ENCODE results near the gene TMEM131. TPM values are rescaled to one million over a fixed set of nuclear protein-coding genes. Genes with fewer than 3 reads are reported as not detected.

The TMEM131 gene
- total and polyA plus RNA-seq, 7 donors = 4.8 to 37.5 (median 24.3) TPM

GRCh38 chr2:97969081-97970067 is 26.4 kb downstream of the TMEM131 start:
- no peak overlapping the region for H3K4me3 ChIP-seq
- DNase-seq = no peak
- no peaks in the 10 kb centered on the region for H3K27me3 ChIP-seq
- no peak overlapping the region for H3K27ac ChIP-seq
- H3K9me3 ChIP-seq = no peaks in the 10 kb centered on the region
- intact Hi-C loops (cut with DNase I) = no loop called here
- H3K36me3 ChIP-seq = no peaks in the 10 kb centered on the region
- TF ChIP-seq POLR2A (IDR thresholded peaks at IDR 0.05) (no peak), EP300 (IDR thresholded peaks at IDR 0.05) (no peak), CTCF (IDR thresholded peaks at IDR 0.05) (no peak), POLR2AphosphoS5 (IDR thresholded peaks at IDR 0.05) (no peak)
- peaks cover 0 to 49% (median 21%) of the 10 kb centered on the region in 4 donors for H3K4me1 ChIP-seq
- 43 to 65% methylated on average over 4 of the region's 4 CpGs for WGBS, 2 donors

- 71 to 90% methylated on average over 7 of the region's 7 CpGs for WGBS, 2 donors
- no peaks in the 10 kb centered on the region for H3K9me3 ChIP-seq
- H3K27ac ChIP-seq = no peak overlapping the region
- no peak for DNase-seq
- no peaks in the 10 kb centered on the region for H3K36me3 ChIP-seq
- H3K4me3 ChIP-seq = no peak overlapping the region
- intact Hi-C loops (cut with DNase I) = no loop called here
- peaks cover 0 to 62% (median 29%) of the 10 kb centered on the region in 4 donors for H3K4me1 ChIP-seq
- TF ChIP-seq POLR2A (IDR thresholded peaks at IDR 0.05) (no peak), CTCF (IDR thresholded peaks at IDR 0.05) (no peak), POLR2AphosphoS5 (IDR thresholded peaks at IDR 0.05) (no peak), EP300 (IDR thresholded peaks at IDR 0.05) (no peak)
- no peaks in the 10 kb centered on the region for H3K27me3 ChIP-seq
These were observed 27.7 kb downstream of the TMEM131 start for GRCh38 chr2:97967931-97968627.

GRCh38 chr2:97967216-97967592 is 28.5 kb downstream of the TMEM131 start:
- H3K27ac ChIP-seq = no peak overlapping the region
- TF ChIP-seq POLR2A (IDR thresholded peaks at IDR 0.05) (no peak), EP300 (IDR thresholded peaks at IDR 0.05) (no peak), CTCF (IDR thresholded peaks at IDR 0.05) (no peak), POLR2AphosphoS5 (IDR thresholded peaks at IDR 0.05) (no peak)
- H3K36me3 ChIP-seq = no peaks in the 10 kb centered on the region
- DNase-seq = no peak
- H3K9me3 ChIP-seq = no peaks in the 10 kb centered on the region
- H3K27me3 ChIP-seq = no peaks in the 10 kb centered on the region
- intact Hi-C loops (cut with DNase I) = no loop called here
- no peak overlapping the region for H3K4me3 ChIP-seq
- H3K4me1 ChIP-seq = peaks cover 0 to 71% (median 31%) of the 10 kb centered on the region in 4 donors

- Histone ChIP-seq H3K27me3 (no peaks in the 10 kb centered on the region), H3K27ac (no peak overlapping the region), H3K4me3 (no peak overlapping the region), H3K36me3 (no peaks in the 10 kb centered on the region), H3K9me3 (no peaks in the 10 kb centered on the region), H3K4me1 (peaks cover 0 to 73% (median 31%) of the 10 kb centered on the region in 4 donors)
- TF ChIP-seq EP300 (IDR thresholded peaks at IDR 0.05) (no peak), CTCF (IDR thresholded peaks at IDR 0.05) (no peak), POLR2AphosphoS5 (IDR thresholded peaks at IDR 0.05) (no peak), POLR2A (IDR thresholded peaks at IDR 0.05) (no peak)
- no peak for DNase-seq
- intact Hi-C loops (cut with DNase I) = no loop called here
- 23 to 62% methylated on average over 3 of the region's 3 CpGs for WGBS, 2 donors
These were observed 29.1 kb downstream of the TMEM131 start for GRCh38 chr2:97966545-97967215.

Measured in sigmoid colon (tissue), 7 donors.